Measurements from ENCODE around the gene FAM107B. TPM values are rescaled to one million over a fixed set of nuclear protein-coding genes. Genes with fewer than 3 reads are reported as not detected.

The FAM107B gene
- total RNA-seq, 1 donor from 2014 or later, result 43.0 TPM

GRCh38 chr10:14547816-14548215 is 226.9 kb downstream of the FAM107B start:
- Histone ChIP-seq H3K36me3 (no peaks in the 10 kb centered on the region), H3K79me2 (ENCODE audit: low read depth) (peaks cover 11% of the 10 kb centered on the region), H3K27me3 (no peaks in the 10 kb centered on the region), H3F3A (ENCODE audit: low read depth) (no peaks in the 10 kb centered on the region), H2AFZ (replicated peaks) (no peak overlapping the region), H3K9ac (no peak overlapping the region), H3K9me3 (ENCODE audit: low read depth) (no peaks in the 10 kb centered on the region), H3K27ac (no peak overlapping the region), H4K20me1 (ENCODE audit: low read depth) (no peaks in the 10 kb centered on the region), H3K4me1 (peaks cover 15% of the 10 kb centered on the region), H3K4me3 (no peak overlapping the region), H3K4me2 (peak overlapping the region; percentile 43)
- H3K4me1 Mint-ChIP-seq, result peaks cover 38% of the 10 kb centered on the region
- peak; percentile 73 for DNase-seq (ENCODE audit: low spot score)
- H3K27me3 Mint-ChIP-seq (ENCODE audit: insufficient read depth, low read depth), result peaks cover 2% of the 10 kb centered on the region
- TF ChIP-seq EZH2phosphoT487 (IDR thresholded peaks at IDR 0.05) (no peak), EZH2 (IDR thresholded peaks at IDR 0.05) (no peak), CTCF (IDR thresholded peaks at IDR 0.05) (peak; percentile 42)
- no peak overlapping the region for H3K4me3 Mint-ChIP-seq
- peaks cover 6% of the 10 kb centered on the region for H3K36me3 Mint-ChIP-seq
- no peaks in the 10 kb centered on the region for H3K9me3 Mint-ChIP-seq
- H3K27ac Mint-ChIP-seq, result peak overlapping the region; percentile 70

DNA sequence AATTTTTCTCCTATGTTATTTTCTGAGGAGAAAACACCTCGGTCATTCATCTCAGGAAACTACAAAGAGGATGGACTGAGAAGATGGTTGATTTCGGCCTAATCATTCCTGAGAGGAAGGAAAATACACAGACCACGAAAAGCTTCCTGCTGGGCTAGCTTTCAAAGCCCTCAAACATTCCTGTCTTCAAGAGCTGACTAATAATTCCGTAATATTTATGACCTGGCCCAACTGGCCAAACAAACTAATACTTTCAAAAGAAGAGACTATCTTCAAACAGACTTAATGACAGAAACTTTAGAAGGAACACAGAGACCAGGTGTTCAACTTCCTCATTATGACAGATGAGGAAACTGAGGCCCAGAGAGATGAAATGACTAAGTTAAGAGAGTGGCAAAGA is 228.9 kb downstream of the FAM107B start:
- H3K4me1 Mint-ChIP-seq, result peaks cover 51% of the 10 kb centered on the region
- Histone ChIP-seq H3K4me2 (no peak overlapping the region), H3K27me3 (no peaks in the 10 kb centered on the region)

GRCh38 chr10:14543904-14544210 is 230.8 kb downstream of the FAM107B start:
- no peak for TF ChIP-seq EZH2 (IDR thresholded peaks at IDR 0.05)
- no peak for TF ChIP-seq EZH2phosphoT487 (IDR thresholded peaks at IDR 0.05)
- no peak for TF ChIP-seq CTCF (IDR thresholded peaks at IDR 0.05)
- Histone ChIP-seq H3K27ac (no peak overlapping the region), H3K4me2 (no peak overlapping the region), H3K4me1 (peaks cover 15% of the 10 kb centered on the region), H3K9me3 (ENCODE audit: low read depth) (no peaks in the 10 kb centered on the region), H3K27me3 (no peaks in the 10 kb centered on the region), H3K9ac (no peak overlapping the region), H3K4me3 (no peak overlapping the region), H3K79me2 (ENCODE audit: low read depth) (peaks cover 8% of the 10 kb centered on the region), H4K20me1 (ENCODE audit: low read depth) (peaks cover 4% of the 10 kb centered on the region), H3F3A (ENCODE audit: low read depth) (no peaks in the 10 kb centered on the region), H2AFZ (replicated peaks) (no peak overlapping the region), H3K36me3 (no peaks in the 10 kb centered on the region)
- no peak for DNase-seq (ENCODE audit: low spot score)
- no peaks in the 10 kb centered on the region for H3K9me3 Mint-ChIP-seq
- H3K4me1 Mint-ChIP-seq, result peaks cover 40% of the 10 kb centered on the region
- H3K36me3 Mint-ChIP-seq, result peaks cover 11% of the 10 kb centered on the region
- H3K4me3 Mint-ChIP-seq, result no peak overlapping the region
- H3K27me3 Mint-ChIP-seq (ENCODE audit: insufficient read depth, low read depth), result peaks cover 2% of the 10 kb centered on the region
- no peak overlapping the region for H3K27ac Mint-ChIP-seq

More for the DNA sequence above, 228.9 kb downstream of the FAM107B start:
- Mint-ChIP-seq H3K27ac (no peak overlapping the region), H3K9me3 (no peaks in the 10 kb centered on the region), H3K36me3 (peaks cover 13% of the 10 kb centered on the region), H3K4me3 (no peak overlapping the region), H3K27me3 (ENCODE audit: insufficient read depth, low read depth) (peaks cover 2% of the 10 kb centered on the region)
- TF ChIP-seq CTCF (IDR thresholded peaks at IDR 0.05) (no peak), EZH2phosphoT487 (IDR thresholded peaks at IDR 0.05) (no peak), EZH2 (IDR thresholded peaks at IDR 0.05) (no peak)
- Histone ChIP-seq H3K9ac (no peak overlapping the region), H2AFZ (replicated peaks) (no peak overlapping the region), H3K36me3 (no peaks in the 10 kb centered on the region), H3K4me3 (no peak overlapping the region), H4K20me1 (ENCODE audit: low read depth) (peaks cover 4% of the 10 kb centered on the region), H3K79me2 (ENCODE audit: low read depth) (peaks cover 8% of the 10 kb centered on the region), H3F3A (ENCODE audit: low read depth) (no peaks in the 10 kb centered on the region), H3K27ac (no peak overlapping the region), H3K9me3 (ENCODE audit: low read depth) (no peaks in the 10 kb centered on the region), H3K4me1 (peaks cover 15% of the 10 kb centered on the region)
- DNase-seq (ENCODE audit: low spot score), result no peak

All from neural progenitor cell (in vitro differentiated cells).